Keratinocyte (primary cell): ENCODE data around the gene GIT2.

Experiments used
- CTCF ChIP-seq, 3 experiments: IDR thresholded peaks in 1 of 3; conservative IDR thresholded peaks in 1 of 3; optimal IDR thresholded peaks in 1 of 3; 2 replicates in 2 of 3; 3 replicates in 1 of 3; pipeline versions ENCODE3 to v1.5.1; 2011; ENCODE audit warnings: low read length in 3 of 3, mild to moderate bottlenecking in 3 of 3, moderate library complexity in 2 of 3, control low read depth in 1 of 3, inconsistent platforms in 1 of 3; ENCODE audit not compliant: insufficient read depth in 2 of 3; ENCODE audit errors: extremely low read depth in 1 of 3
- EZH2 ChIP-seq: IDR thresholded peaks from one replicate; pipeline ENCODE4 v1.6.1; 2012; ENCODE audit warnings: inconsistent platforms, mild to moderate bottlenecking, low read length, moderate library complexity

GRCh38 chr12:109958374-109958773, 37.8 kb downstream of the GIT2 start:
- TF ChIP-seq CTCF (optimal IDR thresholded peaks at IDR 0.05 in 1 of 3, IDR thresholded peaks at IDR 0.05 in 1 of 3, conservative IDR thresholded peaks at IDR 0.05 in 1 of 3; ENCODE audit: extremely low read depth in 1 of 3, insufficient read depth in 2 of 3, low read length in 3 of 3) (no peak), EZH2 (no peak)
